T47D (cell line): Measurements from ENCODE around the gene KARS1.

Source experiments
- DNase-seq, 2 experiments: peaks; one replicate each; pipeline versions ENCODE4 v3.0.0 to v3.0.0-alpha.2; 2011 to 2012; ENCODE audit warnings: low read depth in 1 of 2, low spot score in 1 of 2
- JUND ChIP-seq: IDR thresholded peaks from 2 replicates; pipeline ENCODE4 v1.6.1; 2012; ENCODE audit warnings: low read depth
- in situ Hi-C: cut with HindIII; loops from 2 replicates; pipeline ENCODE4 v1.10.0; 2016; ENCODE audit warnings: low sequenced_read_pairs, low pct_unique_long_range_greater_than_20kb

Gene KARS1

GRCh38 chr16:75644240-75645012 is 3.0 kb downstream of the KARS1 start:
- peak in 1 of 2 experiments; percentile 39 for DNase-seq
- no peak for TF ChIP-seq JUND
- in situ Hi-C loops, result no loop called here

GRCh38 chr16:75640598-75640997 is 6.9 kb downstream of the KARS1 start:
- TF ChIP-seq JUND, result no peak
- in situ Hi-C loops, result no loop called here

GRCh38 chr16:75635036-75635435 is 12.4 kb downstream of the KARS1 start:
- TF ChIP-seq JUND, result no peak
- no peak for DNase-seq
- in situ Hi-C loops, result no loop called here

More at GRCh38 chr16:75640598-75640997, 6.9 kb downstream of the KARS1 start:
- no peak for DNase-seq

GRCh38 chr16:75632857-75633256 is 14.6 kb downstream of the KARS1 start:
- in situ Hi-C loops, result no loop called here
- TF ChIP-seq JUND, result no peak
- DNase-seq, result no peak

- no peak for TF ChIP-seq JUND
- in situ Hi-C loops, result no loop called here
- DNase-seq, result no peak
Measured at GRCh38 chr16:75630052-75630451, 17.4 kb downstream of the KARS1 start.

- no peak for DNase-seq
- TF ChIP-seq JUND, result no peak
- in situ Hi-C loops, result no loop called here
Measured at GRCh38 chr16:75629132-75629531, 18.3 kb downstream of the KARS1 start.

GRCh38 chr16:75628351-75628750 is 19.1 kb downstream of the KARS1 start:
- DNase-seq, result no peak
- in situ Hi-C loops, result no loop called here

GRCh38 chr16:75627851-75628250 is 19.6 kb downstream of the KARS1 start:
- TF ChIP-seq JUND, result no peak
- no peak for DNase-seq
- in situ Hi-C loops, result no loop called here

More at GRCh38 chr16:75628351-75628750, 19.1 kb downstream of the KARS1 start:
- no peak for TF ChIP-seq JUND

GRCh38 chr16:75626806-75627205 is 20.7 kb downstream of the KARS1 start:
- no peak for DNase-seq
- no peak for TF ChIP-seq JUND
- in situ Hi-C loops, result no loop called here

GRCh38 chr16:75624921-75625334 is 22.5 kb downstream of the KARS1 start:
- no peak for DNase-seq
- TF ChIP-seq JUND, result no peak
- in situ Hi-C loops, result no loop called here

- in situ Hi-C loops, result no loop called here
- DNase-seq, result peak; percentile 71 to 98
- no peak for TF ChIP-seq JUND
Measured at GRCh38 chr16:75622761-75623605, 24.5 kb downstream of the KARS1 start, which contains the start of gene ADAT1. TSS of gene ADAT1 (minus strand) at chr16:75623281. CDS start at chr16:75620799, 2,482 bp downstream.

- in situ Hi-C loops, result no loop called here
- DNase-seq, result peak in 1 of 2 experiments; percentile 37
- TF ChIP-seq JUND, result no peak
Measured at GRCh38 chr16:75621170-75621477, 26.3 kb downstream of the KARS1 start.
